ENCODE results near the gene KYNU.

- TF ChIP-seq CTCF (IDR thresholded peaks at IDR 0.05), result no peak
- TF ChIP-seq EZH2 (IDR thresholded peaks at IDR 0.05), result no peak
- no peak for TF ChIP-seq EZH2phosphoT487 (IDR thresholded peaks at IDR 0.05)
These were observed 123.1 kb downstream of the KYNU start for GRCh38 chr2:143000599-143000998.

Data from neural progenitor cell (in vitro differentiated cells).